ENCODE measurements around the gene USP3.

USP3 gene

GRCh38 chr15:63539521-63539920 is 35.1 kb downstream of the USP3 start:
- H3K27ac ChIP-seq = no peak overlapping the region
- TF ChIP-seq, protein P1, sequence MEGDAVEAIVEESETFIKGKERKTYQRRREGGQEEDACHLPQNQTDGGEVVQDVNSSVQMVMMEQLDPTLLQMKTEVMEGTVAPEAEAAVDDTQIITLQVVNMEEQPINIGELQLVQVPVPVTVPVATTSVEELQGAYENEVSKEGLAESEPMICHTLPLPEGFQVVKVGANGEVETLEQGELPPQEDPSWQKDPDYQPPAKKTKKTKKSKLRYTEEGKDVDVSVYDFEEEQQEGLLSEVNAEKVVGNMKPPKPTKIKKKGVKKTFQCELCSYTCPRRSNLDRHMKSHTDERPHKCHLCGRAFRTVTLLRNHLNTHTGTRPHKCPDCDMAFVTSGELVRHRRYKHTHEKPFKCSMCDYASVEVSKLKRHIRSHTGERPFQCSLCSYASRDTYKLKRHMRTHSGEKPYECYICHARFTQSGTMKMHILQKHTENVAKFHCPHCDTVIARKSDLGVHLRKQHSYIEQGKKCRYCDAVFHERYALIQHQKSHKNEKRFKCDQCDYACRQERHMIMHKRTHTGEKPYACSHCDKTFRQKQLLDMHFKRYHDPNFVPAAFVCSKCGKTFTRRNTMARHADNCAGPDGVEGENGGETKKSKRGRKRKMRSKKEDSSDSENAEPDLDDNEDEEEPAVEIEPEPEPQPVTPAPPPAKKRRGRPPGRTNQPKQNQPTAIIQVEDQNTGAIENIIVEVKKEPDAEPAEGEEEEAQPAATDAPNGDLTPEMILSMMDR (conservative IDR thresholded peaks at IDR 0.05) = no peak

DNA sequence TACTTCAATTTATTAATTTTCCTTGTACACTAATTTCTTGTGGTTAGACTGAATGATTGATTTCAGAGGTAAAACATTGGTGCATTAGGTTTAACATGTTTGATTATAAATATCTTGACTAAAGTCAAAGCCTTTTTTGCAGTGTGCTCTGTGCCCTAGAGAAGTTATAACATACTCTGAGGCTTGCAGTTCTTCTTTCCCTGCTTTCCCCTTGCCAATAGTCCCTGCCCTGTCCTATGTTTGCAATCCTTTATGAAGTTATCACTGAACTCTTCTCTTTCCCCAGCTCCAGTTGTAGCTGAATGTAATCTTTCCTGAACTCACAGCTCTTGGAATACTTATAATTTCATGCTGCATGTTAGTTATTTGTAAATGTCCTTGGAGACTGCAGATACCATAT is 35.6 kb downstream of the USP3 start:
- H3K27ac ChIP-seq = no peak overlapping the region
- TF ChIP-seq, protein P1 (conservative IDR thresholded peaks at IDR 0.05) = no peak
- TF ChIP-seq ZFX (IDR thresholded peaks at IDR 0.05) = no peak

GRCh38 chr15:63540449-63540848 is 36.1 kb downstream of the USP3 start:
- no peak overlapping the region for H3K27ac ChIP-seq
- TF ChIP-seq ZFX (IDR thresholded peaks at IDR 0.05) = no peak
- TF ChIP-seq, protein P1 (conservative IDR thresholded peaks at IDR 0.05) = no peak

GRCh38 chr15:63544258-63545026 is 40.0 kb downstream of the USP3 start:
- no peak overlapping the region for H3K27ac ChIP-seq
- no peak for TF ChIP-seq ZFX (IDR thresholded peaks at IDR 0.05)
- TF ChIP-seq, protein P1 (conservative IDR thresholded peaks at IDR 0.05) = no peak

- no peak overlapping the region for H3K27ac ChIP-seq
- TF ChIP-seq ZFX (IDR thresholded peaks at IDR 0.05) = no peak
- TF ChIP-seq, protein P1 (conservative IDR thresholded peaks at IDR 0.05) = no peak
Observed at GRCh38 chr15:63545520-63545919, 41.1 kb downstream of the USP3 start.

- TF ChIP-seq ZFX (IDR thresholded peaks at IDR 0.05) = no peak
- TF ChIP-seq, protein P1 (conservative IDR thresholded peaks at IDR 0.05) = no peak
- no peak overlapping the region for H3K27ac ChIP-seq
Observed at GRCh38 chr15:63551400-63551799, 47.0 kb downstream of the USP3 start.

DNA sequence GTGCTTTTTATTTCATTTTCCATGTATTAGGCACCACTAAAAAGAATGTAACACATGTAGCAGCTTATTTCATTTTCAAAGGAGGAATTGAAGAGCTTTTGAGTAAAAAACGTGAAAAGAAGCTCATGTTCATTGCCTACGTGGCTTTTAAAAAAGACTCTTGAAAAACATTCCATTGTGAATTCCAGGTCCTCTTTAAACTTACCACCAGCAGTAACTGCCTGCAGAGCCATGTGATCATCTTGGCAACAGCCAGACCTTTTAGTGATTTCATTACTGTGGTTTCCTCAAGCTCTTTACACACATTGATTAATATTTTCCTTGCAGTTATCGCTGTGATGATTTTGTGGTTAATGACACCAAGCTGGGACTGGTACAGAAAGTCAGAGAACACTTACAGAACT is 49.0 kb downstream of the USP3 start:
- H3K27ac ChIP-seq = no peak overlapping the region
- TF ChIP-seq ZFX (IDR thresholded peaks at IDR 0.05) = no peak
- TF ChIP-seq, protein P1 (conservative IDR thresholded peaks at IDR 0.05) = no peak
